Measurements from ENCODE around the gene ANKRD24.

DNA sequence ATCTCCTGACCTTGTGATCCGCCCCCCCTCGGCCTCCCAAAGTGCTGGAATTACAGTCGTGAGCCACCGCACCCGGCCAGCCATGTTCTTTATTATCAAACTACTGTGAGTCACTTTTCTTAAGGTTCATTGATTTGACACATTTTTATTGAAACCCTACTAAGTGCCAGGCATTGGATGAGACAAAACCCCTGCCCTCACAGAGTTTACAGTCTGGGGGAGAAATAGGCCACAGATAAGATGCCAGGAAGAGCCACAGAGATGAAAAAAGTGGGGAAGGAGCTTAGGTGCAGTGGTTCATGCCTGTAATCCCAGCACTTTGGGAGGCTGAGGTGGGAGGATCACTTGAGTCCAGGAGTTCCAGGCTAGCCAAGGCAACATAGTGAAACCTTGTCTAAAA is 44.0 kb upstream of the ANKRD24 start:
- TF ChIP-seq POLR2A (IDR thresholded peaks at IDR 0.05; ENCODE audit: low read length) (no peak), GATA1 (IDR thresholded peaks at IDR 0.05; ENCODE audit: low read depth, low read length) (no peak)

All from erythroblast (primary cell).